ENCODE data around the gene NOTCH2.
"Not testable (repeated sequence)": the region's sequence is repeated elsewhere in the genome, so short reads cannot be mapped to it uniquely, and the experiment has no call there.

Gene NOTCH2

DNA sequence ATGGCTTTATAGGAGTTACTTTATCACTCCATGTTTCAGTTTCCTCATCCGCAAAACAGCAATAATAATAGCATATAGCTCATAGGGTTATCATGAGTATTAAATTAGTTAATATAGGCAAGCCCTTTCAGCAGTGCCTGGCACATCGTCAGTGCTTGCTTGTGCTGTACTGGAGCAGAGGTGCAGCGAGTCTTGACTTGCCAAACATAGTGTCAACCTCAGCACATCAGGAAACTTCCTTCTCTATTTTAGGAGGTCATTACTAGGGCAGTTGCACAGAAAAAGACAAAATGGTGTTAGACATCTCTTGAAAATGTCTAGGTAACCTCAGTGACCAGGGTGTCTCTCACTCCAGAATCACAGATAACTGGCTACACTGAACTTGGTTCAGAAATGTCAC, 34.3 kb upstream of the NOTCH2 start:
- H3K27me3 ChIP-seq (ENCODE audit: control insufficient read depth, insufficient read depth, low read length); H3K9me3 ChIP-seq (ENCODE audit: control insufficient read depth, insufficient read depth, low read length); H3K36me3 ChIP-seq (ENCODE audit: control insufficient read depth, insufficient read depth, low read length); H3K4me3 ChIP-seq (ENCODE audit: low read length); H3K4me1 ChIP-seq (ENCODE audit: control insufficient read depth, insufficient read depth, low read length); H3K27ac ChIP-seq (ENCODE audit: low read length); DNase-seq (ENCODE audit: low read depth, low spot score): not testable (repeated sequence)
- WGBS (ENCODE audit: insufficient coverage, insufficient read length) = no CpG with 5 or more reads among the region's 3 CpGs

DNA sequence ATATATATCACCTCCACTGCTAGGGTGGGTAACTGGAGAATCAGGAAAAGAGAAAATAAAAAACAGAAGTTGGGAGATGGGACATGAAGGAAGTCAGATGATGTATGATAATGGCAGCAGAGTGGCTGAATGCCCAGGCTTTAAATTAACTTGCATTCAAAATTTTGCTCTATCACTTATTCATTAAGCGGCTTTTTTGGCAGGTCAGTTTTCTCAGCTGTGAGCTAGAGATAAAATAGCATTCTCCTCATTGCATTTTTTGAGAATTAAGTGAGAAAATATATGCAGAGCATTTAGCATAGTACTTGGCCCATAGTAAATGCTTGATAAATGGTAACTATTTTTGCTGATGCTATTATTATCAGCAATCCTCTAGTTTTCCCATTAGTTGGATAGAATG, 32.1 kb upstream of the NOTCH2 start:
- not testable (repeated sequence) for H3K27me3 ChIP-seq (ENCODE audit: control insufficient read depth, insufficient read depth, low read length); H3K4me3 ChIP-seq (ENCODE audit: low read length); H3K27ac ChIP-seq (ENCODE audit: low read length); DNase-seq (ENCODE audit: low read depth, low spot score); H3K4me1 ChIP-seq (ENCODE audit: control insufficient read depth, insufficient read depth, low read length); H3K9me3 ChIP-seq (ENCODE audit: control insufficient read depth, insufficient read depth, low read length); H3K36me3 ChIP-seq (ENCODE audit: control insufficient read depth, insufficient read depth, low read length)
- no CpG with 5 or more reads among the region's 1 CpG for WGBS (ENCODE audit: insufficient coverage, insufficient read length)

DNA sequence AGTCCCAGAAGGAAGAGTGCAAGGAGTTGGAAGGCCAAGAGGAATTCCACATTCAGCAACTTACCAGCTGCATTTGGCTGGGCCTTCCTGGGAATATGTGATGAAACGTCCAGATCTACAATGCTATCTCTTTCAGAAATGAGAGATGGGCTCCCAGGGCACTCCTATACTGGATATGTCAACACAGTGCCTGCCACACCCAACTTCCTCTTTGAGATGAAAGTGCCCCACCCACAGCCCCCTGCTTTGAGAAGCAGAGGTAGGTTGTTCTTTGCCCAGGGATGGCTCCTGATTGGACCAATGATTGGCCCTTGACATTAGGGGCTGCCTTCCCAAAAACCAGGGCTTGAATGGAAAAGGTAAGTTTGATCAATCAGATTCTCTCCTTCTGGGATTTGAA, 31.1 kb upstream of the NOTCH2 start:
- H3K4me1 ChIP-seq (ENCODE audit: control insufficient read depth, insufficient read depth, low read length); H3K27ac ChIP-seq (ENCODE audit: low read length); H3K9me3 ChIP-seq (ENCODE audit: control insufficient read depth, insufficient read depth, low read length); H3K36me3 ChIP-seq (ENCODE audit: control insufficient read depth, insufficient read depth, low read length); H3K4me3 ChIP-seq (ENCODE audit: low read length); DNase-seq (ENCODE audit: low read depth, low spot score); H3K27me3 ChIP-seq (ENCODE audit: control insufficient read depth, insufficient read depth, low read length): not testable (repeated sequence)
- no CpG with 5 or more reads among the region's 1 CpG for WGBS (ENCODE audit: insufficient coverage, insufficient read length)

DNA sequence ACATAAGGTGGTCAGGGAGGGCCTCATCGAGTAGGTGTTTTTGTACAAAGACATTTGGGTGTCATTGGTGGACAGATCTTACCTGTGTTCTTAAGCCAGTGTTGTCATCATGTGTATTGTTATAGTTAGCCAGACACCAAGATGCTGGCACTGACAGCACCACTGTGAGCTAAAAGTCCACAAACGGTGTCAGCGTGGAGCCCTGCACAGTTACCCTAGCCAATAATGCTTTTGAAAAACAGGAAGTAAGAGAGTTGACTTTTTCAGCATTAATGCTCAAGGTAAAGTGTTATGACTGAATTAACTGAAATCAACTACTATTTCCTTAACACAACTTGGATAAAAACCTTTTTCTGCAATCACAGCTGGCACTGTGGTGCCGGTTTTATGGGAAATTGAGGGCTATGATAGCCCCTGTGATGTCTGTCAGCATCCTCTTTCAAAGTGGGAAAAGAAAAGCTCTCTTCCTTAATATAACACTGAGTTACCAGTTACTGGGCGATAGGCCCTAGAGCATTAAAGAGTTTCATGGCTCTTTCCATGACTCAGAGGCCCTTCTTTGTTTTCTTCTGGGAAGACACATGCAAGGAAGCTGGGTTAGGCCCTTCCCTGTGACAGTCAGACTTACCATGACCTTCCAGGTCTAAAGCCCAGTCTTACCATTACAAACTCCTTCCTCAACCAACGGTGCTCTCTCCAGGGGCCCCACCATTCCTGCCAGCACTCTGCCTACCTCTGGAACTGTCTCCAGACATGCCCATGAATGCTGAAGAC, 29.7 kb upstream of the NOTCH2 start:
- not testable (repeated sequence) for DNase-seq (ENCODE audit: low read depth, low spot score); H3K27me3 ChIP-seq (ENCODE audit: control insufficient read depth, insufficient read depth, low read length); H3K4me1 ChIP-seq (ENCODE audit: control insufficient read depth, insufficient read depth, low read length); H3K36me3 ChIP-seq (ENCODE audit: control insufficient read depth, insufficient read depth, low read length); H3K9me3 ChIP-seq (ENCODE audit: control insufficient read depth, insufficient read depth, low read length); H3K27ac ChIP-seq (ENCODE audit: low read length); H3K4me3 ChIP-seq (ENCODE audit: low read length)
- no CpG with 5 or more reads among the region's 6 CpGs for WGBS (ENCODE audit: insufficient coverage, insufficient read length)

DNA sequence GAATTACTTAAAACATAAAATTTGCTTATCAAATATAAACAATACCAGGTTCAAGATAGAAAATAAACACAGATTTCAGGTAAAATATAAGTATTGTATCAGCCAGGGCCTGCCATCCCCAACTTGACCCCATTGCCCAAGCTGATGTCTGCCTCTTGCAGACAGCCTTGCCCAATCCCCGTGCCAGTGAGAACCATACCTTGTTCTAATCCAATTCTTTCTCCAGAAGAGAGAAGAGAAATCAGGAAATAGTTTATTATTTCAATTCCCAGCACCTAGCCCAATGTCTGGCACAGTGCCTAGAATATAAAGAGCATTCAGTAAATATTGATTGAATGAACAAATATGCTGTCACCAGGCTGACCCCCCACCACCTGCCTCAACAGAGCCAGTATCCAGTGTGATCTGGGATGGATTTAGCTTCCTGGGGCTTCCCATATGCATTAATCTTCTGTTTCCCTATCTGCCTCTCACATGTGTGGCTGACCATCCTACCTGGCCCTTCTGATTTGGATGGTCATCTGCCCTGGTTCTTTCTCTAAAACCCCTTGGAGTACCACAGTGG, 27.6 kb upstream of the NOTCH2 start:
- not testable (repeated sequence) for H3K27me3 ChIP-seq (ENCODE audit: control insufficient read depth, insufficient read depth, low read length); H3K36me3 ChIP-seq (ENCODE audit: control insufficient read depth, insufficient read depth, low read length); H3K27ac ChIP-seq (ENCODE audit: low read length); H3K9me3 ChIP-seq (ENCODE audit: control insufficient read depth, insufficient read depth, low read length); H3K4me3 ChIP-seq (ENCODE audit: low read length); H3K4me1 ChIP-seq (ENCODE audit: control insufficient read depth, insufficient read depth, low read length); DNase-seq (ENCODE audit: low read depth, low spot score)
- no CpG with 5 or more reads among the region's 1 CpG for WGBS (ENCODE audit: insufficient coverage, insufficient read length)

DNA sequence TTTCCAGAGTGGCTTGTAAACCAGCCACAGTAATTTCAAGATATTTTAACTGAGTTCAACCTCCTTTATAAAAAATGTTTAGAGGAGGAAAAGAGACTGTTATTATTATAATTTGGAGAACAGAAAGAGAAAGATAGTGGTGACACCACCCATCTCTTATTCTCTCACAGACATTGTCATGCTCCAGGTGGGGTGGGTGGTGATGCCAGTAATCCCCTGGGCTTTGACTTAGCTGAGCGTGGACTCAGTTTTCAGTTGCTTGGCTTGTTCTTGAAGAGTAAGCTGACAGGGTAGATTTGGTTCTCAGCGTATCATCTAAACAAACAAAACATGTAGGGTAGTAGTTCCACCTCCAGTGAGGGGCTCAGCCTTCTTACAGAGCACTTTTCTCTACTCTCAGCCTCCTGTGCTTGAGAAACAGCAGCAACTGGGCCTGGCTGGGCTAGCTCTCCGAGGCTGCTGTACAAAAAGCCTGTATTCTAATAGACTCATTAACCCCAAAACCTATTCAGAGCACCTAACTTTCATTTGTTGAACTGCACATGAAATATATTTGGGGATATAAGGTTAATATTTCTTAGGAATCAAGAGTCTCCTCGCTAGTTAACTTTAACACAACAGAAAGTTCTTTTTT, 24.2 kb upstream of the NOTCH2 start:
- WGBS (ENCODE audit: insufficient coverage, insufficient read length) = no CpG with 5 or more reads among the region's 4 CpGs
- H3K27ac ChIP-seq (ENCODE audit: low read length); DNase-seq (ENCODE audit: low read depth, low spot score): not testable (repeated sequence)

DNA sequence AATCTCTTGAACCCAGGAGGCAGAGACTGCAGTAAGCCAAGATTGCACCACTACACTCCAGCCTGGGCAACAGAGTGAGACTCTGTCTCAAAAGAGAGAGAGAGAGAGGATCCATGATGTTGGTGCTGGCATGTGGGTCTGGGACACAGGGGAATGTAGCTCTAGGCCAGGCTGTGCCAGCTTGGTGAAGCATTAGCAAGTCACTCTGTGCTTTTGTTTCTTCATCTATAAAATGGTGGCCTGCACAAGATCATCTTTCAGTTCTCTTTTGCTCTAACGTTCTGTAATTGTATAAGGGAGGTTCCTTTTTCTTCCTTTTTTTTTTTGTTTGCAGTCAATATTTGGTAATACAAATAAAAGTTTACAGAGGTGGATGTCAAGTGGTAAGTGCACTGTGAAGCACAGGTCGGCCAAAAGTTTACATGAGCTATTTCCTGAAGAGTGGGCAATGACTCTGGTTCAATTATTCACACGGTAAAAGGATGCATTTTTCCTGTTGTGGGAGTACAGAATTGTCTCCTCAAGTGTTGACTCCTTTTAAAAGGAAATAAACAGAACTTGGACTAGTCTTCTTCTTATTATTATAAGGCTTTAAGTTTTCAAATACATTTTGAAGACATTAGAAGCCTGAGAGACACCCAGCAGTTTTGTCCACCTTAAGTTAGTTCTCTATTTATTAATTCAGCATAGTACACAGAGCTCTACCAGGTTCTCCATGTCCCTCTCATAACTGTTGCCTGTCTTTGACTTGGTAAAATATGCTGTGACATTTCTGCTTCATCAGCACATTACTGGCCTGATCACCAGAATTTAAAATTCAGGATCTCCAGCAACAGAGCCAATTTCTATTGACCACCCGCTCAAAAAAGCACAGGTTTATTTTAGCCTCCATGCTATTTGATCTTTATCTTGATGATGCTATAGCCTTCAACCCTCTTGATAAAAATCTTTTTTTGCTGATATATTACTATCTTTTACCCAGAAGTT, 23.1 kb upstream of the NOTCH2 start:
- not testable (repeated sequence) for H3K9me3 ChIP-seq (ENCODE audit: control insufficient read depth, insufficient read depth, low read length); DNase-seq (ENCODE audit: low read depth, low spot score); H3K36me3 ChIP-seq (ENCODE audit: control insufficient read depth, insufficient read depth, low read length); H3K27ac ChIP-seq (ENCODE audit: low read length); H3K4me3 ChIP-seq (ENCODE audit: low read length); H3K4me1 ChIP-seq (ENCODE audit: control insufficient read depth, insufficient read depth, low read length); H3K27me3 ChIP-seq (ENCODE audit: control insufficient read depth, insufficient read depth, low read length)
- WGBS (ENCODE audit: insufficient coverage, insufficient read length) = no CpG with 5 or more reads among the region's 4 CpGs

More for the DNA sequence above, 24.2 kb upstream of the NOTCH2 start:
- H3K36me3 ChIP-seq (ENCODE audit: control insufficient read depth, insufficient read depth, low read length); H3K4me1 ChIP-seq (ENCODE audit: control insufficient read depth, insufficient read depth, low read length); H3K9me3 ChIP-seq (ENCODE audit: control insufficient read depth, insufficient read depth, low read length); H3K4me3 ChIP-seq (ENCODE audit: low read length); H3K27me3 ChIP-seq (ENCODE audit: control insufficient read depth, insufficient read depth, low read length): not testable (repeated sequence)

DNA sequence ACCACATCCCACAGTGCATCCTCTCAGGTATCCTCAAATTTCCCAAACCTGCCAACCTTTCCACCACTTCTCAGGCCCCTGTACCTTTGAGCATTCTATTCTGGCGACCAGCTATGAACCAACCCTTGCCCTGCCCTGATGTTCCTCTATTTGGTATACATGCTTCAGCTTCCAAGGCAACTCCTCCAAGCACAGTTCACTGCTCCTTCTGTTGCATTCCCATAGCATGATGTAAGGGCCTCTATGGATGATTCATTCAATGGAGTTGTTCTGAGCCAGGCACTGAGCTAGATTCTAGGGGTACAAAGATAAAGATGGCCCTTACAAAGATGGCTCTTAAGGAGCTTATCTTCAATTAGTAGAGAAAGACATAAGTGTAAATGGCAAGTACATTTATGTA, 21.4 kb upstream of the NOTCH2 start:
- H3K27me3 ChIP-seq (ENCODE audit: control insufficient read depth, insufficient read depth, low read length); H3K27ac ChIP-seq (ENCODE audit: low read length); H3K4me3 ChIP-seq (ENCODE audit: low read length); H3K9me3 ChIP-seq (ENCODE audit: control insufficient read depth, insufficient read depth, low read length); DNase-seq (ENCODE audit: low read depth, low spot score); H3K4me1 ChIP-seq (ENCODE audit: control insufficient read depth, insufficient read depth, low read length); H3K36me3 ChIP-seq (ENCODE audit: control insufficient read depth, insufficient read depth, low read length): not testable (repeated sequence)
- WGBS (ENCODE audit: insufficient coverage, insufficient read length) = no CpG with 5 or more reads among the region's 1 CpG

DNA sequence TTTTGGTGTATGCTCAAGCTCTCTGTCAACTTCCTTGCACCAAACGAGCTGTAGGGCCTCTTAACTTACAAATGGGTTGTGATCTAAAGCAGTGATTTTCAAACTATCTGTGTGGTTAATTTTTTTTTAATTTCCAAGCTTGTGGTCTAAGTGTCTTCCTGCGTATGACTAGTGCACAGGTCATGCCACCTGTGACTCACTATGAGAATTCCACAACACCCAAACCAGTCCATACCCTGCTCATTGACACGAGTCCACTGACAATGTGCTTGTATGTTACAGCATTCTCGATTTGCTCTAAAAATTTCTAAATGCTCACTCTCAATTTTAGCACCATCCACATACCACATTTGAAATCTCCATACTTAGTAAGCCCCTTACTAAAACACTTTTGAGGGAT, 18.5 kb upstream of the NOTCH2 start:
- DNase-seq (ENCODE audit: low read depth, low spot score); H3K36me3 ChIP-seq (ENCODE audit: control insufficient read depth, insufficient read depth, low read length); H3K4me3 ChIP-seq (ENCODE audit: low read length); H3K9me3 ChIP-seq (ENCODE audit: control insufficient read depth, insufficient read depth, low read length); H3K27ac ChIP-seq (ENCODE audit: low read length); H3K27me3 ChIP-seq (ENCODE audit: control insufficient read depth, insufficient read depth, low read length); H3K4me1 ChIP-seq (ENCODE audit: control insufficient read depth, insufficient read depth, low read length): not testable (repeated sequence)
- no CpG with 5 or more reads among the region's 4 CpGs for WGBS (ENCODE audit: insufficient coverage, insufficient read length)

DNA sequence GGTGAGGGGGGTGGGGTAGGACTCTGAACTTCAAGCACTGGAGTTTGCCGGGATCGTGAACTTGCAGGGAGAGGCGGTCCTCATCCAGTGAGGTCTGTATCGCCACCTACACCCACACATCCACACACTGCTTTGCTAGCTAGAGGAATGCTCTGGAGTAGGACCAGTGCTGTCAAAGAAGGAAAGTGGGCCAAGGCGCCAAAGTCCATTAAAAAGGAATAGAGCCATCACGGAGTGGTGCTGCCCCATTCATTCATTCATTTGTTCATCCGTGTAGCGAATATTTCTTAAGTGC, 405 bp upstream of the NOTCH2 start:
- not testable (repeated sequence) for H3K9me3 ChIP-seq (ENCODE audit: control insufficient read depth, insufficient read depth, low read length); H3K4me1 ChIP-seq (ENCODE audit: control insufficient read depth, insufficient read depth, low read length); H3K36me3 ChIP-seq (ENCODE audit: control insufficient read depth, insufficient read depth, low read length); H3K4me3 ChIP-seq (ENCODE audit: low read length); H3K27me3 ChIP-seq (ENCODE audit: control insufficient read depth, insufficient read depth, low read length); H3K27ac ChIP-seq (ENCODE audit: low read length); DNase-seq (ENCODE audit: low read depth, low spot score)
- WGBS (ENCODE audit: insufficient coverage, insufficient read length) = no CpG with 5 or more reads among the region's 8 CpGs

Measured in iPS DF 6.9 (cell line).